ENCODE measurements around the gene SLC26A2.

DNA sequence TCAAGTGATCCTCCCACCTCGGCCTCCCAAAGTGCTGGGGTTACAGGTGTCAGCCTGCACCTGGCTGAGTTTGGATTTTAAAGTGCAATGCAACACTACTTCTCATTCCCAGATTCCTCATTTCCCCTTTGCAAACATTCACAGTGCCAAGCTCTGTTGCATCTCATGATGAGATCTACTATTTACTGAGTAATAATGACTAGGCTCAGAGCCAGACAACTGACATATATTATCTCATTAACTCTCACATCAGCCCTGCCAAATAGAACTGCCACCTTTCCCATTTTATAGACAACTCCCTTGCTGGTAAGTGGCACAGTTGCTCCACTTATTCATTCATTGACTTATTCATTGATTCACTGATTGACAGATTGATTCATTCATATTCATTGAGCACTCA lies 22.9 kb upstream of the SLC26A2 start:
- TF ChIP-seq, protein P1, sequence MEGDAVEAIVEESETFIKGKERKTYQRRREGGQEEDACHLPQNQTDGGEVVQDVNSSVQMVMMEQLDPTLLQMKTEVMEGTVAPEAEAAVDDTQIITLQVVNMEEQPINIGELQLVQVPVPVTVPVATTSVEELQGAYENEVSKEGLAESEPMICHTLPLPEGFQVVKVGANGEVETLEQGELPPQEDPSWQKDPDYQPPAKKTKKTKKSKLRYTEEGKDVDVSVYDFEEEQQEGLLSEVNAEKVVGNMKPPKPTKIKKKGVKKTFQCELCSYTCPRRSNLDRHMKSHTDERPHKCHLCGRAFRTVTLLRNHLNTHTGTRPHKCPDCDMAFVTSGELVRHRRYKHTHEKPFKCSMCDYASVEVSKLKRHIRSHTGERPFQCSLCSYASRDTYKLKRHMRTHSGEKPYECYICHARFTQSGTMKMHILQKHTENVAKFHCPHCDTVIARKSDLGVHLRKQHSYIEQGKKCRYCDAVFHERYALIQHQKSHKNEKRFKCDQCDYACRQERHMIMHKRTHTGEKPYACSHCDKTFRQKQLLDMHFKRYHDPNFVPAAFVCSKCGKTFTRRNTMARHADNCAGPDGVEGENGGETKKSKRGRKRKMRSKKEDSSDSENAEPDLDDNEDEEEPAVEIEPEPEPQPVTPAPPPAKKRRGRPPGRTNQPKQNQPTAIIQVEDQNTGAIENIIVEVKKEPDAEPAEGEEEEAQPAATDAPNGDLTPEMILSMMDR (IDR thresholded peaks at IDR 0.05 in 4 of 5, conservative IDR thresholded peaks at IDR 0.05 in 1 of 5): no peak
- no peak for TF ChIP-seq POLR2A (IDR thresholded peaks at IDR 0.05)
